HT1080 (cell line): Measurements from ENCODE around the gene VPREB3. TPM values are rescaled to one million over a fixed set of nuclear protein-coding genes. Genes with fewer than 3 reads are reported as not detected.

Experiments
- DNase-seq: peaks from one replicate; pipeline ENCODE4 v3.0.0-alpha.2; 2015; ENCODE audit warnings: low read depth
- total RNA-seq: library from RNA; depleted of rRNA; stranded (reverse); fragments of >200 nt; shearing (Covaris generic); gene quantifications from 2 replicates; pipeline ENCODE4 v1.2.3, GENCODE V29; 2014

VPREB3 gene
- total RNA-seq, 1 experiment from 2014 or later: not detected

DNA sequence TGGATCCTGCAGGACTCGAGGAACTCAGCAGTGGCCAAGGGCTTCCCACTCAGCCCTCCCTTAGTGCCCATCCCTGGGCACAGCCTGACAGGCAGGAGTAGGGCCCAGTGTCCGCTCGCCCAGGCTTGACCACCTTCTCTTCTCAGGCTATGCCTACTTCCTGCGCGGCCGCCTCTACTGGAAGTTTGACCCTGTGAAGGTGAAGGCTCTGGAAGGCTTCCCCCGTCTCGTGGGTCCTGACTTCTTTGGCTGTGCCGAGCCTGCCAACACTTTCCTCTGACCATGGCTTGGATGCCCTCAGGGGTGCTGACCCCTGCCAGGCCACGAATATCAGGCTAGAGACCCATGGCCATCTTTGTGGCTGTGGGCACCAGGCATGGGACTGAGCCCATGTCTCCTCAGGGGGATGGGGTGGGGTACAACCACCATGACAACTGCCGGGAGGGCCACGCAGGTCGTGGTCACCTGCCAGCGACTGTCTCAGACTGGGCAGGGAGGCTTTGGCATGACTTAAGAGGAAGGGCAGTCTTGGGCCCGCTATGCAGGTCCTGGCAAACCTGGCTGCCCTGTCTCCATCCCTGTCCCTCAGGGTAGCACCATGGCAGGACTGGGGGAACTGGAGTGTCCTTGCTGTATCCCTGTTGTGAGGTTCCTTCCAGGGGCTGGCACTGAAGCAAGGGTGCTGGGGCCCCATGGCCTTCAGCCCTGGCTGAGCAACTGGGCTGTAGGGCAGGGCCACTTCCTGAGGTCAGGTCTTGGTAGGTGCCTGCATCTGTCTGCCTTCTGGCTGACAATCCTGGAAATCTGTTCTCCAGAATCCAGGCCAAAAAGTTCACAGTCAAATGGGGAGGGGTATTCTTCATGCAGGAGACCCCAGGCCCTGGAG, 29.3 kb upstream of the VPREB3 start:
- no peak for DNase-seq

DNA sequence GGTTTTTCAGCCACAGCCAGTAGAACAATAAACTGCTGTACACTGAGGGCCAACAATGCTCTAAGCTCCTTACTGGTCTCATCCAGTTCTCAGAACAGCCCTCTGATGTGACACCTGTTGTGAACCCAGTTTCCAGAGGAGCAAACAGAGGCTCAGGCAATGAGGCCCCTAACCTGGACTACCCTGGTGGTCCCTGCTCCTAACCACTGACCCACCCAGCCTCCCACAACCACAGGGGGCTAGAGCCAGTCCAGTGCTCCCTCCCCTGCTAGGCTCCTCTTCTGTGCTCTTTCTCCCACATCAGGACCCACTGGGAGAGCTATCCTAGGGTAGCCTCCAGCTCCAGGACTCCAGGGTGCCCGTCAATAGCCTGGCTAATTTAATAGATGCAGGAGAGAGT, 28.5 kb upstream of the VPREB3 start:
- DNase-seq: no peak

DNA sequence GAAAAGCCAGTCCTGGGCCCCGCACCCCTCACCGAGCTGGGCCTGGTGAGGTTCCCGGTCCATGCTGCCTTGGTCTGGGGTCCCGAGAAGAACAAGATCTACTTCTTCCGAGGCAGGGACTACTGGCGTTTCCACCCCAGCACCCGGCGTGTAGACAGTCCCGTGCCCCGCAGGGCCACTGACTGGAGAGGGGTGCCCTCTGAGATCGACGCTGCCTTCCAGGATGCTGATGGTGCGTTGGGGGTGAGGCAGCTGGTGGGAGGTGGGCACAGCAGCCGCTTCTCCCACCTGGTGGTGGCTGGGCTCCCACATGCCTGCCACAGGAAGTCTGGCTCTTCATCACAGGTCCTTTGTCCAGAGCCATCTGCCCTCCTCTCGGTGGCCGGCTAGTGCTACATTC, 28.0 kb upstream of the VPREB3 start:
- DNase-seq: no peak

DNA sequence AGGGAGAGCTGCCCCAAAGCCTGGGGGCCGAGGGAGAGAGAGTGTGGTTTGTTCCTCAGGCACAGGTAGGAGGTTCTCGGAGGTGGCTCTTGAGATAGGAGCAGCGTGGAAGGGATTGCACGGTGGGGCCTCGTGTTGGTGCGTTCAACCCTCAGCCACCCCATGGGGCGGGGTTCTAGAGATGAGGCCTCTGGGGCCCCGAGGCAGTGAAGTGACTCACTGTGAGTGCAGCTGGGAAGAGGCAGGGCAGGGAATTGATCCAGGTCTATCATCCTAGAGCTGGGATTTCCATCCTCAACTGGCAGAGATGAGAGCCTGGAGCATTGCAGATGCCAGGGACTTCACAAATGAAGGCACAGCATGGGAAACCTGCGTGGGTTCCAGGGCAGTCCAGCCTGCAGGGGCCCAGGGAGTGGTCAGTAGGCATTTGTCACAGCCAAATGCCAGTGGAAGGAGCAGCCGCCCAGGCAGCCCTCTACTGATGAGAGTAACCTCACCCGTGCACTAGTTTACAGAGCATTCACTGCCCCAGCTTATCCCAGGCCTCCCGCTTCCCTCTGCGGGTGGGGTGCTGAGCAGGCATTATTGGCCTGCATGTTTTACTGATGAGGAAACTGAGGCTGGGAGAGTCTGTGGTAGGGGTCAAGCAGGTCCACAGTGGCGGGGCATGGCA, 27.4 kb upstream of the VPREB3 start:
- DNase-seq: peak; percentile 58

DNA sequence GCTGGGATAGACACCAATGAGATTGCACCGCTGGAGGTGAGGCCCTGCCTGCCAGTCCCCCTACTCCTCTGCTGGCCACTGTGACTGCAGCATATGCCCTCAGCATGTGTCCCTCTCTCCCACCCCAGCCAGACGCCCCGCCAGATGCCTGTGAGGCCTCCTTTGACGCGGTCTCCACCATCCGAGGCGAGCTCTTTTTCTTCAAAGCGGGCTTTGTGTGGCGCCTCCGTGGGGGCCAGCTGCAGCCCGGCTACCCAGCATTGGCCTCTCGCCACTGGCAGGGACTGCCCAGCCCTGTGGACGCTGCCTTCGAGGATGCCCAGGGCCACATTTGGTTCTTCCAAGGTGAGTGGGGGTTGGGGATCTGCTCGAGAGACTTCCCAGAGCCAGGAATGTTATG, 26.8 kb upstream of the VPREB3 start:
- no peak for DNase-seq

DNA sequence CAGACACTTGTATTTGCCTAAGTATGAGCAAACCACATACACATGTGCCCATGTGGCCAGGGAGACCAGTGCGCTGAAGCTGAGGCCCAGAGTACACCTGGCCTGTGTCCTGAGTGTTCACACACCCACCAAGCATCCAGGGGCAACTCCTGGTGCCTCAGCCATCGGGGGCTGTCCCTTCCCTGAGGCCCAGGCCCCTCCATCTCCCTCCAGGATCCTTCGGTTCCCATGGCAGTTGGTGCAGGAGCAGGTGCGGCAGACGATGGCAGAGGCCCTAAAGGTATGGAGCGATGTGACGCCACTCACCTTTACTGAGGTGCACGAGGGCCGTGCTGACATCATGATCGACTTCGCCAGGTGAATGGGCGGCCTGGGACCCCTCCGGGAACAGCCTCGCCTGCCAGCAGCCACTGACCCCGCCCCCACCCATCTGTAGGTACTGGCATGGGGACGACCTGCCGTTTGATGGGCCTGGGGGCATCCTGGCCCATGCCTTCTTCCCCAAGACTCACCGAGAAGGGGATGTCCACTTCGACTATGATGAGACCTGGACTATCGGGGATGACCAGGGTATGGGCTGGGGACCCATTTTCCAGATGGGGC, 26.0 kb upstream of the VPREB3 start:
- DNase-seq: no peak

DNA sequence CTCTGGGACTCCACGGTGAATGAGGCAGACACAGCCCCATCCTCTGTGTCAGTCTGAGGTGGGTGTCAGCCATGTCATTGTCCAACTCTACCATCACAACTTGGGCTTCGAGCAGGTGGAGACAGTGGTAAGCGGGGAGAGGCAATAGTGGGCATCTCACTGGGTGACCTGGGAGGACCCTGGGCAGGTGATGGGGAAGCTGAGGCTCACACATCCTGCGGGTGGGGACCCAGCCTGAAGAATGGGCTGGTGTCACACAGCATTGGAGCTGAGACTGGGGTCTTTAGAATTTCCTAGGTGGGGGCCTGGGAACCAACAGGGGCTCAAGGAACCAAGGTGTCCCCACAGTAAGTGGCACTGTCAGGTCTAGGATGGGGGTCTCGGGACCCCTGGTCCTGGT, 25.5 kb upstream of the VPREB3 start:
- DNase-seq: no peak

DNA sequence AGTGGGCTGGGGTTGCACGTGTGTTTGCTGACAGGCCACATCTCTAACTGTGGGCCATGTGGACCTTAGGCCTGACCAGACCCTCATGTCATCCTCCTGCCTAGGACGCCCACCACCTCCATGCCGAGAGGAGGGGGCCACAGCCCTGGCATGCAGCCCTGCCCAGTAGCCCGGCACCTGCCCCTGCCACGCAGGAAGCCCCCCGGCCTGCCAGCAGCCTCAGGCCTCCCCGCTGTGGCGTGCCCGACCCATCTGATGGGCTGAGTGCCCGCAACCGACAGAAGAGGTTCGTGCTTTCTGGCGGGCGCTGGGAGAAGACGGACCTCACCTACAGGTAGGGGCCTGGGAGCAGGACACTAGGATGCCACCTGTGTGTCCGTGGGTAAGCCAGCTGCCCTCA, 24.9 kb upstream of the VPREB3 start:
- no peak for DNase-seq

DNA sequence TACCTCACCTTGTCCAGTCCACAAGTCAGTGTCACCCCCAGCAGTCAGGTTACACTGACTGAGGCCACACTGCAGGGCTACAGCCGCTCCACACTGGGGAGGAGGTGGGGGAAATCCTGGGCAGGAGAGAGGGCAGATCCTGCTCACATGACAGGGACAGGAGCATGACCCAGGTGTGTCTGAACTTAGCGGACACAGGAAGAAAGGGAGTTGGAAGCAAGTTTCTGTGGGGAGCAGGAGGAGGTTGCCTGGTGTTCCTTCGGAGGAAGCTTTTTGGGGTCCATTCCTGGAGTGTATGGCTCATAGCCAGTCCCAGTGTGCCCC, 24.3 kb upstream of the VPREB3 start:
- DNase-seq: no peak

DNA sequence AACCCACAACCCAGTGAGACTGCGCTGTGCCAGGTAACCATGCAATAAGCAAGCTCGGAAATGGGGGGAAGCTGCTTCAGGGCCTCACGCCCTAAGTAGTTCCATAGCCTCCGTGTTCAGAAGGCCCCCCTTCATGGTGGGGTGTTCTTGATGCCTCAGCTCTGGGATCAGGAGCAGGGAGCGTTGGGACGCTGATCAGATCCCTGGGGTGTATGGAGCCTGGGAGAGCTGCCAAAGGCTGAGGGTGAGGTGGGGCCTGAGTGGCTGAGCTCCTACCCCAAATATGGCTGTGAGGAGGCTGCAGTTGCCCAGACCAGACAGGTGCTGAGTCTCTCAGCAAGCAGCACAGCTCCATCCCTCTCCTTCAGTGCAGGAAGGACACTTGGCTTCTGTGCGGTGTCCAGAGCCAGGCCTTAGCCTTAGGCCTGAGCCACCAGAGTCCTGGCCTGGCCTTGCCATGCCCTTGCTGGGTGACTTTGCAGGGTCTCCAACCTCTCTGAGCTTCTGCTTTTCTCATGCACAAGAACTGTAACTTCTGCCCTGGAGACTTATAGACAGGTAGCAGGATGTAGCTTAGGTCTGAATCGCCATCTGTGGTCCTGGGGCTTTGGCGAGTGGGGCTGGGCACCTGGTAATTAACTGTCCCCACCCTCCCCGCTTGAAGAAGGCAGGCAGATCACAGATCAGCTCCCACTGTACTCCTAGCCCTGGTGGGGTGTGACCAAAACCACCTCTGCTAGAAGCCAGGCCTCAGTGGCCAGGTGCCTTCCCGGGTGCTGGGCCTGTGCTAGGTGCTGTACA, 23.8 kb upstream of the VPREB3 start:
- DNase-seq: no peak

DNA sequence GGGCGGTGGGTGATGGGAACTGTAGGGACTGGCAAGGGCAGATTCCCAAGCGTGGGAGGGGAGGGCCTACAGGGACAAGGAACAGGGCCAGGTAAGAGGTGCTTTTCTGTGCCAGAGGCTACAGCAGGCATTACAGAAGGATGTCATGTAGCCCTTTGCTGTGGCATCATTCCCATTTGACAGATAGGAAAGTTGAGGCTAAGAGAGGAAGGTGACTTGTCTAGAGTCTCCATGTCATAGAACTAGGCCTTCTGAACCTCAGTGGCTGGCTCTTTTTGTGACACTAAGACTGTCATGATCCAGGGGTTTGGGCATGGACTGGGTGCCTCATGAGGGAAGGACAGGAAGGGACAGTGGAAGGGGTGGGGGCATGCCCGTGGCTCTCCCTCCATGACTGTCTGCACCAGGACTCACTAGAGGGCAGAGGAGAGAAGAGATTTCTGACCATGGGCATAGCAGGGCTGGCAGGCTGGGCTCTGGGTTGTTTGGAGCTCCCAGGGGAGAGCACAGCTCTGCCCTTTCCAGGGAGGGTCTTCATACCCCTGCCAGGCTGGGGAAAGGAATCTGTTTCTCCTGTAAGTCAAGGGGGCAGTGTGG, 21.7 kb upstream of the VPREB3 start:
- DNase-seq: no peak

DNA sequence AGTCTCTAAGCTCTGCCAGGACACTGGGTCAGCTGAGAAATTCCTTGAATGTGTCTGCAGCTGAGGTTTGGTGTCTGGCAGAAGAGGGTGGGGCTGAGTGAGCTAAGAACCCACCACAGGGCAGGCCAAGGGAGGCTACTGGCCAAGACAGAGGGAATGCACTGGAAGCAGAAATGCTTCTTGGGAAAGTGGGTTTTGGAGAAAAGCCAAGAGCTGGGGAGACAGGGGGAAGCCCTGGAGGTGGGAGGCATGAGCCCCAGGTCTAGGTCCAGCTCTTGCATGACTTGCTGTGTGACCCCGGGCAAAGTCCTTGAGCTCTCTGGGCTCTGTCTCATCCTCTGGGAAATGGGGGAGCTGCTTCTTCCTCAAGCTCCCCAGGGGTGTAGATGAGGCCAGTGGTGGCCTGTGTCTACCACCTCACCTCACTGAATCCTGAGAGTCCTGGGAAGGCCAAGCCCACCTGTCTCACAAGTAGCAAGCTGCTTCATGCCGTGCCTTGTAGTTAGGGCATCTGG, 20.8 kb upstream of the VPREB3 start:
- peak; percentile 28 for DNase-seq

DNA sequence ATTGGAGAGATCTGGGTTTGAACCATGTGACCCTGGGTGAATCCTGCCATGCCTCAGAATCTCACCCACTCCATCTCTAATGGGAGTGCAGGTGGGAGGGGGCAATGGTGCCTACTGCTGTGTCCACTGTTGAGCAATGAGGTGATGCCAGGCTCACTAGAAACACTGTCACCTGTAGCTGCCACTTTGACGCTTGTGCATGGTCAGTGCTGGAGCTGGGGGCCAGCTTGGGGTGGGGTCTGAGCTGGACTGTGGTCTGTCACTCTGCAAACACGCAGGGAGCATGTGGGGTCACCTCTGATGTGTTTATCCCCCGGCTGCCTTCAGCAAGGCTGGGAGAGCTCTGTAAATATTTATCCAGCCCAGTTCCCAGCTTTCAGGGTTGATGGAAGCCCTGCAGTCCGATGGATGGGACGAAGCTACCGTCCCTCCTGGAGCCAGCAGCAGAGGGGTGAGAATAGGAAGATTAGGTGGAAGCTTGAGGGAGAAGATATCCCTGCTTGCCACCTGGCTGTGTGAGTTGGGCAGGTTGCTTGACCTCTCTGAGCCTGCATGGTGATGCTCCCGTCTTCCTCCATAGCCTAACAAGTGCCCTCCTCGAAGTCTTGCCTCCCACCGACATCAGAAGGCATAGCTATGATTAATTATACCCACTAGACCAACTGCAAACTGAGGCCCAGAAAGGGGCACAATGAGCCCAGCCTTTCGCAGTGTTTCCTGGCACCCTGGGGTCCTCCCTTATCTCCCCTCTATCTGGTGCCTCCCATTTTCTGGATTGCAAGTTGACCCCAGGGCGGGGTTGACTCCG, 20.1 kb upstream of the VPREB3 start:
- no peak for DNase-seq

DNA sequence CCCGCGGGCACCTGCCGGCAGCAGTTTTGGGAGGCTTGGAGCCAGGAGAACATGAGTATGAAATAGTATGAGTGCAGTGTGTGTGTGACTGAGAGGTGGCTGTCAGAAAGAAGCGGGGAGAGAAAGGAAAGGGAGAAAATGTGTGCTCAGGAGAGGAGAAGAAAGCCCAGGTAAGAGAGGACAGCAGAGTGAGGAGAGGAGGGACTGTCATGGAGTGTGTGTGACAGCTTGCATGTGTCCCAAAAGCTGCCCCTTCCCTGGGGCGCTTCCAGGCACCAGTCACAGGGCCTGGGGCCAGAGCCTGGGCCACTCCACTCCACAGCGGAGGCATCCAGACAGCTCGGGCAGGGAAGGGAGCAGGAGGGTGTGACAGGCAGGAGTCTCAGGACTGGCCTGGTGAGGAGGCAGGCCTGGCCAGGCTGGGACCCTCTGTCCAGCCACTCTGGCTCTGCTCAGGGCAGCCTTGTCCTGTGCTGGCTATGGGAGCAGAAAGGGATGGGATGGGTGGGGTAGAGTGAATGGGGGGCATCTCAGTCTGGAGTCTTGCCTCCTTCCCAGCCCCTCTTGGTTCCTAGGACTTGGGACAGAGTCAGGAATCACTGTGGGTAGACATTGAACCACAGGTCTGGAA, 19.4 kb upstream of the VPREB3 start:
- DNase-seq: no peak

DNA sequence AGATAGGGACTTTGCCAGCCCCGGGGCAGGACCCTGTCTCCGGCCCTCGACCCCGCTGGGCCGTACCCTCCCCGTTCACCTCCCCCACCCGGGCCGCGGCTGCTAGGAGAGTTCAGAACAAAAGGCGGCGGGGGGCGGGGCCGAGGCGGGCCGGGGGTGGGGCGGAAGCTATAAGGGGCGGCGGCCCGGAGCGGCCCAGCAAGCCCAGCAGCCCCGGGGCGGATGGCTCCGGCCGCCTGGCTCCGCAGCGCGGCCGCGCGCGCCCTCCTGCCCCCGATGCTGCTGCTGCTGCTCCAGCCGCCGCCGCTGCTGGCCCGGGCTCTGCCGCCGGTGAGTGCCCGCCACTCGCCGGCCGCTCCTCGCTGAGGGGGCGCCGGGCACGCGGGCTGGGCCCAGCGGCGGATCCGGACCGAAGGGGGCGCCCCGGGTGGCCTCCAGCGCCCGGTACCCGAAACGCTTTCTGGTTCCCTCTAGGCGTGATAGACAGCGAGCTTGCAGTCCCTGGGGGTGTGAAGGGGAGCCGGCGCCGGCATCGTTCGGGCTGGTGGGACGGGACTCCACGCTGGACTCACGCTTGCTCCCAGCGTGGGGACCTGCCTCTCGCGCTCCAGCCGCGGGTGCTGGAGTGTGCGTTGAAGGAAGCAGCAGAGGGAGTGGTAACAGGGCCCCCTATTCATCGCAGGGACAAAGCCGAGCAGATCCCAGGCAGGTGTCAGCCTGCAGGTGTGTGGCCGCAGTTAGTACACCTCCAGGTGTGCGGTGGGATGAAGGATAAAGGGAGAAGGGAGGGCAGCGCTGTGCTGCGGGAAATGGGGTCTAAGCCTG, 18.6 kb upstream of the VPREB3 start, which contains the start of gene MMP11:
Gene MMP11, plus strand, starts transcription at position 201 of the 825 bp plus-strand sequence. Its CDS starts 22 bp downstream, at position 223.
- DNase-seq: no peak

DNA sequence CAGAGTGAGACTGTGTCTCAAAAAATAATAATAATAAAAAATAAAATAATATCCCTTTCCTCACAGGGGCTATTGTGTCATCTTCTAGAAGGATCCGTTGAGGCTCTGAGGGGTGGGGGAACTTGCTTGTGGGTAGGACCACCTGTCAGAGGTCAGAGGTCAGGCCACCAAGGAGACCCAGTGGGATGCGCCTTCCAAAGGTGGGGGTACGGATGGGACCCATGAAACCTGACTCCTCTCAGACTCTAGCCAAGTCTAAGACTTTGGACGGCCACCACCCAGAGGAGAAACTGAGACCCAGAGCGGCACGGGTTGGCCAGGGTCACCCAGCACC, 18.1 kb upstream of the VPREB3 start:
- DNase-seq: no peak

DNA sequence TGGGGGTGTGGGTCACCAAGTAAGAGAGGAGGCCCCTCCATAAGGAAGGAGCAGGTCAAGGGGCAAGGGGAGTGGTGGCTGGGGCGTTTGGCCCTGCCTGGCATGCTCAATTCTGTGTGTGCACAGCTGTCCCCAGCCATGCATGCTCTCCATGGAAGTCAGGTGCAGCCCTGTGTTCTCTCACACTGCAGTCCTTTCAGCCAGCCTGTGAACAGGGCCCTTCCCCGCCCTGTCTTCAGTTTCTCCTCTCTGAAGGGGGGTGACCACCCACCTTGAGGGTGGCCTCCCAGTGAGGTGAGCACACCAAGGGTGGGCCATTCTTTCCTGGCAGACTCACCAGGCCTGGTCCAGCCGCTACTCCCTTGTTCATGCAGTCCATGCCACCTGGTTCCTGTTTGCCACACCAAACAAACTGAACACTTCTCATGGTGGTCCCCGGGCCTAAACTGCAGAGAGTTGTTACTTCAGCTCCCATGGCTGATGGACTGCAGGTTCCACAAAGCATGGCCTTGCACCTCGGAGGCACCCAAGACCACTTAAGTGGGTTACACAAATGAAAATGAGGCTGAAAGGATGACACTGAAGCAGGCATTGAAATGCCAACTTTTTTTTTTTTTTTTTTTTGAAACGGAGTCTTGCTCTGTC, 15.2 kb upstream of the VPREB3 start:
- no peak for DNase-seq
